ENCODE results near the gene KLK13. TPM values are rescaled to one million over a fixed set of nuclear protein-coding genes. Genes with fewer than 3 reads are reported as not detected.

Gene KLK13
- total RNA-seq, 4 donors from 2014 or later = 0.22 to 0.73 TPM; not detected in 2

DNA sequence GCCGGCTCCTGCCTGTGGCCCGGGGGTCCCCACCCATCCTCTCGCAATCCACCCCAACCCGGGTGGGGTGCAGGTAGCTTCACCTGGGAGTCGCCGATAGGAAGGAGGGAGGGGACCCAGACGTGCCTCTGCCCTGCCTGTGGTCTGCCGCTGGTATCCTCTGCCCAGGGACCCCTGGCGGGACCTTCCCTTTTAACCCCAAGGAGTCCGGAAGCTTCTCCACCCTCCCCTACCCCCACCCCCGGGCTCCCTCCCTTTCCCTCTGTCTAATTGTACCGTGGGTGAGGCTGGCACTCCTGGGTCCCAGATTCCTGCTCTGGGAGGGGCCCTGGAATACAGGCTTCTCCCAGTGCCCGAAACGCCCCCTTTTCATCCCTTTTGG is 45.4 kb downstream of the KLK13 start, which contains the start of gene KLK10:
KLK10 (minus strand) TSS at position 166 of the 382 bp plus-strand sequence. CDS start 579 bp downstream, outside the sequence.
- H3K36me3 ChIP-seq = no peaks in the 10 kb centered on the region
- no peak for DNase-seq
- peaks cover 5 to 20% of the 10 kb centered on the region in 2 donors for H3K4me1 ChIP-seq
- no peak within 1 kb of the TSS for H3K4me3 ChIP-seq (replicated peaks in 1 of 3)
- TF ChIP-seq POLR2A (IDR thresholded peaks at IDR 0.05) = no peak
- TF ChIP-seq, protein P1, sequence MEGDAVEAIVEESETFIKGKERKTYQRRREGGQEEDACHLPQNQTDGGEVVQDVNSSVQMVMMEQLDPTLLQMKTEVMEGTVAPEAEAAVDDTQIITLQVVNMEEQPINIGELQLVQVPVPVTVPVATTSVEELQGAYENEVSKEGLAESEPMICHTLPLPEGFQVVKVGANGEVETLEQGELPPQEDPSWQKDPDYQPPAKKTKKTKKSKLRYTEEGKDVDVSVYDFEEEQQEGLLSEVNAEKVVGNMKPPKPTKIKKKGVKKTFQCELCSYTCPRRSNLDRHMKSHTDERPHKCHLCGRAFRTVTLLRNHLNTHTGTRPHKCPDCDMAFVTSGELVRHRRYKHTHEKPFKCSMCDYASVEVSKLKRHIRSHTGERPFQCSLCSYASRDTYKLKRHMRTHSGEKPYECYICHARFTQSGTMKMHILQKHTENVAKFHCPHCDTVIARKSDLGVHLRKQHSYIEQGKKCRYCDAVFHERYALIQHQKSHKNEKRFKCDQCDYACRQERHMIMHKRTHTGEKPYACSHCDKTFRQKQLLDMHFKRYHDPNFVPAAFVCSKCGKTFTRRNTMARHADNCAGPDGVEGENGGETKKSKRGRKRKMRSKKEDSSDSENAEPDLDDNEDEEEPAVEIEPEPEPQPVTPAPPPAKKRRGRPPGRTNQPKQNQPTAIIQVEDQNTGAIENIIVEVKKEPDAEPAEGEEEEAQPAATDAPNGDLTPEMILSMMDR (IDR thresholded peaks at IDR 0.05) = no peak
- H3K9me3 ChIP-seq = no peaks in the 10 kb centered on the region
- no peak within 1 kb of the TSS for H3K27ac ChIP-seq
- WGBS, 2 donors = 13 to 16% methylated on average over 7 to 13 of the region's 14 CpGs
- H3K27me3 ChIP-seq = peaks cover 28% of the 10 kb centered on the region
- intact Hi-C loops (cut with DNase I) = no loop called here

DNA sequence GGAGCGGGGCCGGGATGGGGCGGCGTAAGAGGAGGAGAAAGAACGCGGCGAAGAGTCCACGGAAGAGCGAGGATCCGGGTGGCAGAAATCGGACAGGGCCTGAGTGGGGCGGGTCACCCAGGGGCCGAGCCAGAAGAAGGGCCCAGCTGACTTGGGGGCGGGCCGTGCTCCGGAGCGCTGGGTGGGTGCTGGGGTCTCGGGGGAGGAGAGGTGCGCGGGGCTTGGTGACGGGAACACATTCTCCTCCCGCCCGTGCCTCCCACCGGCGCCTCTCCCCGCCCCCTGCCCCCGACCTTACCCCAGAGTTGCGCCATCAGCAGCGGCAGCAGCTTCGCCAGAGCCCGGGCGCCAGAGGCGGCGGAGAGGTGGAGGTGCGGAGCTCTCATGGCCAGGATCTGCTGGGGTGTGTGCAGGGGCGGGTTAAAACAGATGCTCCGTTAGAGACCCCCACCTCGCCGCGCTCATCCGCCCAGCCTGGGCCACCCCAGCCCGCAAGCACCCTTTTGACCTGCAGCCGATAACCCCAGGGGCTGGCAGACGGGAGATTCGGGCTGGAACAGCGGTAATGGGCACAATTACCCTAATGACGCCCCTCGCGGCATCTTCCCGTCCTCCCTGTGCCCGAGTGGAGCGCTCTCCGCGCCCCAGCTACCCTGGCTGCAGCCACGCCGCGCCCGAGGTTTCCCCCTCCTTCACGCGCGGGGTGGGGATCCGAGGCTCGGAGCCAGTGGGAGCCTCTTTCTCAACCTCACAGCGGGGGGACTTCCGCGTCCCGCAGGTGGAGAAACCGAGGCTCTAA is 45.9 kb downstream of the KLK13 start:
- WGBS, 2 donors = 2 to 4% methylated on average over 29 to 42 of the region's 68 CpGs
- peak; percentile 8 to 18 for DNase-seq

DNA sequence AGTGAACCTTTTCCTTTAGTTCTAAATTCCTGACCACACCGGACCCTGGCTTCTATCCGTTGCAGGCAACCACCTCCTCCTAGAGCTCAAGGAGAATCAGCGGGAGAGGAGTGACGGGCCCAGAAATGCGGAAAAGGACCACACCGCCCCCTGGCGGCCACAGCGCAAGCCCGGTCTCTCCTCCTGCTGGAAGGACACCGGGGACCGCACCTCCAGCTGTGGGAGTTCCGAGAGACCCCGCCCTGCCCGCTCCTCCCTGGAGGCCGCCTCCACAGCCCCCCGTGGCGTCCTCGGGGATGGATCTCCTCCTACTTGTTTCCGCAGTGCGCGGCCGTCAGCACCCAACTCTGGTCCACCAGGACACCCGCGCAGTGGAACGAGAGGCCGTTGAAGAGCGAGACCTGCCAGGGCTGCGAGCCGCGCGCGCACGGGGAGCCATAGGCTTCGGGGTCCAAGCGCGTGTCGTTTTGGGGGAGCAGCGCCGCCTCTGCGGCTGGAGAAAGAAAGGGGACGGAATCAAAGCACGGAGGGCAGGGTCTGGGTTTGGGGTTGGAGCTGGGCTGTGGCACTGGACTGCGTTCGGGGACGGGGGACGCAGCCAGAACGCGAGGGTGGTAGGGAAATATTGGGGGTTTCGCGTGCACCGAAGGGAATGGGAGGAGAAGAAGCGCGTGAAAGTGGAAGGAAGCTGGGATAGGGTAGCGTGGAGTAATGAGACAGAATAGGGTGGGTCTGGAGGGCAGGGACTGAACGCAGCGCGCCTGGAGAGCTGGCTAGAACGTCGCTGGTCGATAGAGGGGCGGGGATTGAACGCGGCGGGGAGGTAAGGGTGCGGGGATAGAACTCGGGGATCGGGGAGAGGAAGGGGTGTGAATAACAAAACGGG is 47.9 kb downstream of the KLK13 start:
- WGBS, 2 donors = 1 to 2% methylated on average over 55 to 56 of the region's 68 CpGs
- Histone ChIP-seq H3K4me3 (replicated peaks in 1 of 3) (no peak overlapping the region), H3K9me3 (no peaks in the 10 kb centered on the region), H3K27ac (no peak overlapping the region), H3K36me3 (no peaks in the 10 kb centered on the region), H3K27me3 (peaks cover 28% of the 10 kb centered on the region), H3K4me1 (peaks cover 5 to 20% of the 10 kb centered on the region in 2 donors)
- peak; percentile 38 to 77 for DNase-seq
- TF ChIP-seq, protein P1 (IDR thresholded peaks at IDR 0.05) = peak; percentile 34 to 87 (median 56)
- TF ChIP-seq POLR2A (IDR thresholded peaks at IDR 0.05) = no peak
- intact Hi-C loops (cut with DNase I) = no loop called here

More for the DNA sequence above, 45.9 kb downstream of the KLK13 start:
- no peak overlapping the region for H3K4me3 ChIP-seq (replicated peaks in 1 of 3)
- H3K9me3 ChIP-seq = no peaks in the 10 kb centered on the region
- H3K4me1 ChIP-seq = peaks cover 5 to 20% of the 10 kb centered on the region in 2 donors
- no peaks in the 10 kb centered on the region for H3K36me3 ChIP-seq
- TF ChIP-seq, protein P1 (IDR thresholded peaks at IDR 0.05) = no peak
- no peak for TF ChIP-seq POLR2A (IDR thresholded peaks at IDR 0.05)
- intact Hi-C loops (cut with DNase I) = no loop called here
- H3K27me3 ChIP-seq = peaks cover 28% of the 10 kb centered on the region
- no peak overlapping the region for H3K27ac ChIP-seq

DNA sequence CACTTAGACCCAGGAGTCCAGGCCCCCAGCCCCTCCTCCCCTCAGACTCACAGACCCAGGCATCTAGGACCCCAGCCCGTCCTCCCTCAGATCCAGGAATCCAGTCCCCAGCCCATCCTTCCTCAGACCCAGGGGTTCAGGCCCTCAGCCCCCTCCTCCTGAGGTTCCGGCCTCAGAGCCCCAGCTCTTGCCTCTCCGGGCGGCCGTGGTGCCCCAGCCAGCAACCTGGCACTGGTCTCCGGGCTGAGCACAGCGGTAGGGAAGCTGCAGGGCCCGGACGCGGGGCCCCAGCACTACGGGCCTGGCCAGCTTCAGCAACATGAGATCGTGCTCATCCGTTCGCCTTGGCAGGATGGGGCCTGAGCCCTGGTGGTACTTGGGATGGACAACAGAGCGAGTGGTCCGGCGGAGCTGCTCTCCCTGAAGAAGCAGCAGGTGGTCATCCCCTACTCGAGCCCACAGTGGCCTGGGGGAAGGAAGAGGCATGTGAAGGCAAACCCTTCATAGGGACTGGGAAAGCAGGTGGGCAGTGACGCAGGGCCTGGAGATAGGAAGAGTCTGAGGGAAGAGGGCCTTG is 49.1 kb downstream of the KLK13 start:
- DNase-seq = no peak
- Histone ChIP-seq H3K4me1 (peaks cover 5 to 17% of the 10 kb centered on the region in 2 donors), H3K4me3 (replicated peaks in 1 of 3) (no peak overlapping the region), H3K36me3 (no peaks in the 10 kb centered on the region), H3K27me3 (peaks cover 28% of the 10 kb centered on the region), H3K9me3 (no peaks in the 10 kb centered on the region), H3K27ac (no peak overlapping the region)
- WGBS, 2 donors = 80 to 94% methylated on average over 15 to 18 of the region's 19 CpGs
- no peak for TF ChIP-seq POLR2A (IDR thresholded peaks at IDR 0.05)
- intact Hi-C loops (cut with DNase I) = no loop called here

DNA sequence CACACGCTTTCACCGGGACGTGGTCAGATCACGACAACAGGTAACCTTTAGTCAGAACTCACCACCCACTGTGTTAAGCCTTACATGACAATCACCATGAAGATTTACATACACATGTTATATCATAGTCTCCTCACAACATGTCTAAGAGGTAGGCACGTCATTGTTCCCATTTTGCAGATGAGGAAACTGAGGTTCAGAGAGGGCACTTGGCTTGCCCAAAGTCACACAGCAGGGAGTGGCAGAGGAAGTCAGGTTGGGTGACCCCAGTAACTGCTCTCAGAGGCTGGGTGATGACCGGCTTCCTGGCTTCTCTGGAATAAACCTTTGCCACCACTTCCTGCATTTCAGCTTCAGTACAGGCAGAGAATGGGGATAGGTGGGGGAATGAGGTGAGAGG is 50.6 kb downstream of the KLK13 start:
- Histone ChIP-seq H3K9me3 (no peaks in the 10 kb centered on the region), H3K27ac (no peak overlapping the region), H3K27me3 (peaks cover 26% of the 10 kb centered on the region), H3K4me1 (peaks cover 5 to 15% of the 10 kb centered on the region in 2 donors), H3K36me3 (no peaks in the 10 kb centered on the region), H3K4me3 (replicated peaks in 1 of 3) (no peak overlapping the region)
- 83 to 89% methylated on average over 5 to 6 of the region's 6 CpGs for WGBS, 2 donors
- no peak for DNase-seq
- no peak for TF ChIP-seq POLR2A (IDR thresholded peaks at IDR 0.05)
- TF ChIP-seq, protein P1 (IDR thresholded peaks at IDR 0.05) = no peak
- intact Hi-C loops (cut with DNase I) = no loop called here

Data from thyroid gland (tissue), 4 donors.